HG02870 (cell line): ENCODE data around the gene TAGLN2.
A peak's percentile ranks its signal among the peaks of the same experiment; 100 is the strongest.

ENCODE experiments used
- ATAC-seq: cut with Tn5 transposase; IDR thresholded peaks from one replicate; pipeline ENCODE4 v1.9.1; 2021; ENCODE audit warnings: mild to moderate bottlenecking, moderate library complexity; ENCODE audit not compliant: unreplicated experiment

The TAGLN2 gene

GRCh38 chr1:159924791-159925718, at the start of gene TAGLN2:
TSS of gene TAGLN2 (minus strand) at chr1:159925507. CDS start at chr1:159920509, 4,998 bp downstream.
- ATAC-seq: peak; percentile 60

DNA sequence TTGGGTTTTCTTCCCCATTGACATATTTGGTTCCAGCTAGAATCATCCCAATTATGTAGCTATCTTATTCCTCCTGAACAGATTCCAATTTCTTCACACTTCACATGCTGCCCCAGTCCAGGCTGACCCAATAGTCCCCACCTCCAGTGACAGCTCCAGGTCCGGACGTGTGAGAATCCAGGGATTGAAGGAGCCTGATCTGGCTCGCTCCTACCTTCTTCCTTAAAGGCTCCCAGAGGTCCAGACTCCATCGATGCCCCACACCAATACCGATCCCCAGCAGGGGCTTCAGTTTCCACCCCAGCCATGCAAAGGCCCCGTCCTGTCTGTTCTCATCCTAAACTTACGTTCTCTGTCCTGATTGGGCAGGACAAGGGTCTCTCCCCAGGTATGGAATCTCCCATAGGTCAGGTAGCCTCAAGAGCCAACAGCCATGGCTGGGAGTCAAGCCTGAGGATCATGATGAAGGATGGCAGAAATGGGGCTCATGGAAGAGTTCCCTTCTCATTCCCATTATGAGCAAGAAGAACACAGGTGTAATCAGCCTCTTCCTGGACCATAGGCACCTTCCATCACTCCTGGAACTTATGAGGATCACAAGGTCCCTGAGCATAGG, 49.2 kb upstream of the TAGLN2 start:
- no peak for ATAC-seq

DNA sequence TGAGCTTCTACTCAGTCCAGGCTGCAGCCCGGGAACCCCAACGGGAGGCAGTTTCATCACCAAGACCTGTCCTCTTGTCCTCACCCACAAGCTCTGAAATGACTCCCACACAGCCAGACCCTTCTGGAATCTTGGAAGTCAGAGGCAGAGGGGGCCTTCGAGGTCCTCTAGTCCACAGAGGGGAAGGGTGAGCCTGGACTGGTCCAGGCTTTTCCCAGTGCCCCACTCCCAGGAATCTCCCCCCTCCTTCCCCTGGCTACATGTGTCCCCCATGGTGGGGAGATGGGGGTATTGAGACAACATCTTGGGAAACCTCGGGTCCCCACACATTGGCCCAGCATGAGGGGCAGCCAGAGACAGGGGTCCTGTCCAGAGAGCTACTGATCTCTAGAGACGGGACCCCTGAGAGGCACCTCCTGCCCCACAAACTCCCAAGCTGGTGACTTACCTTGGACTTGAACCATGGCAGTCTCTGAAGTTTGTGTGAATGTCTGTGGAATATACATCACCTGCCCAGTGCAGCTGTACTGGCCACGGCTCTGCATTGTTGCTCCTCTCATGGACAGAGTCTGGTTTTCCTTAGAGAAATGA, 48.1 kb upstream of the TAGLN2 start:
- no peak for ATAC-seq

GRCh38 chr1:159972443-159973205, 47.3 kb upstream of the TAGLN2 start:
- ATAC-seq: no peak

DNA sequence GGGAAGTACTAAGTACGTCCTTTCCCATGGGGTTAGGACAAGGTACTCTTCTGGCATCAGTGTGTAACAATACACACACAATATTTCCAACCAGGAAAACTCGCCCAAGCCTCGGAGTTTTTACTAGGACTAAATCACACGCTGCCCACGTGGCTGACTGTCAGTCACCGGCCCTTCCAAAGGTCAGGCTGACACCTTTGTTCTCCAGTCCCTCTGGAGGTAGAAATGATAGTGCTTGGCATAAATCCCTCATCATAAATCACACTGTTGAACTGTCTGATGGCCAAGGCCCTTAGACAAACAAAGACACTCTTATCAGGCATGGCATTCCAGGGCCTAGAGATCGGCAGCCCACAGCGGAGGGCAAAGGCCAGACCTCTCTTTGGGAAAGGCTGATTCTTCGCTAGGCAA, 45.6 kb upstream of the TAGLN2 start:
- ATAC-seq: no peak

DNA sequence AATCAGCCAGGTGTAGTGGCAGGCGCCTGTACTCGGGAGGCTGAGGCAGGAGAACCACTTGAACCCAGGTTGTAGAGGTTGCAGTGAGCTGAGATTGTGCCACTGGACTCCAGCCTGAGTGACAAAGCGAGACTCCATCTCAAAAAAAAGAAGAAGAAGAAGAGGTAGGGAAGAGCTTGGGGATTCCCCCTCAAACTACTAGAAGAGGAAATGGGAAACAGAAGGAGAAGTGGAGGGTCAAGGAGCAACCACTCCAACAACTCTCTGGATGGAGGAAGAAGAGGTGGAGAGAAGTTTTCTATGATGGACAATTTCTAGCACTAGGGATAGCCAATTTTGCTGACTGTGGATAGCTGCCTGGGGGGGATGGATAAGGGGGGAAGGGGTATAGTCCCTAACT, 43.6 kb upstream of the TAGLN2 start:
- no peak for ATAC-seq

DNA sequence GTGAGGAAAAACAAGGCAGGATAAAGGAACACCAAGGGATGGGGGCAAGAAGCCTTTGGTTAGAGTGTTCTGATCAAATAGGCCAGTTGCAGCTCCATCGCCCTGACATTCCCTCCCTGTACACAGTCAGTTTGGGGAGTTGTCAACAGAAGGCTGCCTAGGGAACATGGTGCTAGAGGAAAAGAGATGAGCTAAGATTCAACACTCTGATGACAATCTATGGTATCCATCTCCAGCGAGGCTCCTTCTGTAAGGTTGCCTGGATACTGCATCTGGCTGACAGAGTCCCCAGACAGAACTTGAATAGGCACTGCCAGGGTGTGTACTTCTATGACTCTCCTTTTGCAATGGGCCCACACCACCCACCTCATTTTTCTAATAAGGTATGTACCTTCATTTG, 40.0 kb upstream of the TAGLN2 start:
- no peak for ATAC-seq

- ATAC-seq: no peak
Measured at GRCh38 chr1:159964144-159964543, 38.8 kb upstream of the TAGLN2 start.

DNA sequence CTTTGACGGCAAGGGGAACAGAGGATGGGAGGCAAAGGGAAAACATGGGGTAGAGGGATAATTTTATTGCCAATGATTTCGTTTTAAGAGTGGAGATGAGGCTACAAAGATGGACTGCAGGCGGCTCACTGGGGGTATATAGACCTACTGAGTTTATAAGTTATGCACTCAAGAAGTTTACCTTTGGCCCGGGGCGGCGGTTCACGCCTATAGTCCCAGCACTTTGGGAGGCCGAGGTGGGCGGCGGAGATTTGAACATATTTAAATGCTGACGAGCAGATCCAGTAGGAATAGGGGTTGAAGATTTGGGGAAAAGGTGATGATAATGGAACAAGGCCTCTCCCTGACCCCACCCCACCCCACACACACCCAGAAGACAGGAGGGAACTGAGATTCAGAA, 36.9 kb upstream of the TAGLN2 start:
- no peak for ATAC-seq

- ATAC-seq: no peak
Measured at GRCh38 chr1:159961636-159962035, 36.3 kb upstream of the TAGLN2 start.

DNA sequence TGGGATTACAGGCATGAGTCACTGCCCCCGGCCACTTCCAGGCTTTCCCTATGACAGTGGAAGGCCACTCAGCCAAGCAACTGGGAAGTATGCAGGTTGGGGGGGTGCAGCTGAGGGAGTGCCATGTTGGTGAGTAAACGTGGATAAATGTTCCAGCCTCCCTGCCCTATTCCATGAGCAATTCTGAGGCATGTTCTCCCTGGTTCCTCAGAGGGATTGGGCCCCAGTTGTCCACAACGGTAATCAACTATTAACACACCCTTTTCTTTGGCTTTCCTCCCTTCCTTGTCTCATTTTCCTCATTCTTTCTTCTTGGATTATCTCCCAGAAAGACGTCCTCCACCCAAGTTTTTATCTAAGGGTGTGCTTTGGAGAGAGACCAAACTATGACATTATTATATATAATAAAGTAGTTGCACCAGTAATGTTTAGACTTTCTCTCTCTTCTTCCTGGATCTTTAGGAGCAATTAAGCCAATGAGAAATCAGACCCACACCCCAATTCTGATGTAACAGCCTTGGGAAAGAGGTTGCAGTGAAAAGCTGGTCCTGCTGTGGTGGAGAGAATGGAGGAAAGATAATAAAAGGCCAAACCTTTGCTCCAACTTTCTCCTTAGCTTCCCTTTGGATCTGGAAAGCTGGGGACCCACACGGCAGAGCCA, 35.5 kb upstream of the TAGLN2 start:
- no peak for ATAC-seq

DNA sequence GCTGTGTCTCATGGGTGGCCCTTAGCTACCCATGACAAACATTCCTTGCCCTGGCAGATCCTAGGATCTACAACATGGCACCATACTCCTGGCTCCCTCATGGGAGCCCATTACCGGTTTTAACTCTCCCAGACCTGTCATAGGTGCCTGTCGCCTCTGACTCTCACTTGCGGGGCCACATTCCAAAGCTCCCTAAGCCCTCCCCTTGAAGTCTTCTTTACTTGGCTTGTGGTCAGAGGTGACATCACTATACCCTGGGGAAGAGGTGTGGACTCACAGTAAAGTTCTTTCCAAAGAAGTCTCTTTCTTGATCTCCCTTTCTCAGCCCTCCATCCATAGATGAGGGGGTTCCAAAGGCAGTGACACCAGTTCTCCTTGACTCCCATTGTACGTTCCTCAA, 34.1 kb upstream of the TAGLN2 start:
- no peak for ATAC-seq

GRCh38 chr1:159958719-159959380, 33.5 kb upstream of the TAGLN2 start:
- peak; percentile 85 for ATAC-seq

DNA sequence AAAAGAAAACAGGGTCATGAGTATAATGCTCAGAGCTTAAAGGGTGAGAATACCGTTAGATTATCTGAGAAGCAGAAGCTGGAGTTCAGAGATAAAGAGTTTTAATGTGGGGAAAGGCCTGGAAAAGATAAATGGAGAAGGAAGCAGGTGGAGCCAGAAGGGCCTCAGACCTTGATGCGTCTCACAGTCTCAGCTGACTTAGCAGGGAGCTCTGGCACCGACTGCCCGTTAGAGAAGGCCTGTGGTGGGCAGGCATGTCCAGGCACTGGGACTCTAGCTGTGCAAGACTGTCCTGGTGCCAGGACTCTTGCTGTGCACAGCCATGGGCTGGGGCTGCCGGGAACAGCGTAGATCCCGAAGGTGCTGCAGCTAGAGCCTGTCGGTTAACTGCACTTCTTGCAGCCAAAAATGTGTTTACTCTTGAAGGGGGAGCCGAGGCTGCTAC, 32.5 kb upstream of the TAGLN2 start:
- ATAC-seq: no peak

- no peak for ATAC-seq
Measured at GRCh38 chr1:159955456-159955855, 30.1 kb upstream of the TAGLN2 start.

- no peak for ATAC-seq
Measured at GRCh38 chr1:159953536-159954515, 28.5 kb upstream of the TAGLN2 start, which contains the start of gene SLAMF9. TSS of gene SLAMF9 (minus strand) at chr1:159954237. CDS start at chr1:159954137, 100 bp downstream.

GRCh38 chr1:159952932-159953331, 27.6 kb upstream of the TAGLN2 start:
- no peak for ATAC-seq

DNA sequence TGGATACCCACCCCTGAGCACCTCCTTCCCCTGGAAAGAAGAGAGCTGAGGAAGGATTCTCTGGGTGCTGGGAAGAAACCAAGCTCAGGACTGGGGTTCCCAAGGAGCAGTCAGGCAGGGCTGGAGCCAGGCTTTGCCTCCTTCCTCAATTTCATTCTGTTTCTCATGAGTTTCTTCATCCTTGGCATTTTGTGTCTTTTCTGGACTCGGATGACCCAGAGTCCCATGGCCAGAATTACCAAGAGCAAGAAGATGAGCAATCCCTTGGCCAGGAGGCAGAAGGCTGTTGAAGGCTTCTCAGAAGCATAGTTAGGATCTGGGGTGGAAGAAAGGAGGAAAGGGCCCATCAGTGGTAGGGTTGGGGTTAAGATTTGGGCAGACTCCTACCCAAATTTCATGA, 26.2 kb upstream of the TAGLN2 start:
- no peak for ATAC-seq

GRCh38 chr1:159951016-159951415, 25.7 kb upstream of the TAGLN2 start:
- ATAC-seq: no peak
